ENCODE measurements around the gene DST.

GRCh38 chr6:56668158-56668557 lies 25.5 kb upstream of the DST start:
- TF ChIP-seq CTCF (IDR thresholded peaks at IDR 0.05) (no peak), EZH2 (IDR thresholded peaks at IDR 0.05; ENCODE audit: borderline replicate concordance, insufficient read depth, low read depth, low read length, poor library complexity, severe bottlenecking) (no peak)

All from B cell (primary cell).